Calu3 (cell line): Measurements from ENCODE around the gene ADIPOR2. TPM values are rescaled to one million over a fixed set of nuclear protein-coding genes. Genes with fewer than 3 reads are reported as not detected.

Experiments used
- BruUV-seq: library from RNA; stranded (reverse); fragments of 400-500 nt; replicated peaks from 2 replicates; lab custom pipeline; 2021; lab: Mats Ljungman, UMichigan
- CTCF ChIA-PET: fragments of 300-600 bp; sonication (Branson Sonifier 250); formaldehyde crosslinking; loops from one replicate; lab custom pipeline; 2022; ENCODE audit warnings: antibody characterized with exemption; lab: Charles Lee
- DNase-seq: peaks from one replicate; pipeline ENCODE4 v3.0.0; 2022
- H3K27ac Mint-ChIP-seq: one replicate; pipeline ENCODE4 v1.8.0; 2022; ENCODE audit warnings: mixed read lengths; ENCODE audit not compliant: unreplicated experiment
- H3K27me3 Mint-ChIP-seq: one replicate; pipeline ENCODE4 v1.8.0; 2022; ENCODE audit warnings: mixed read lengths; ENCODE audit not compliant: unreplicated experiment
- H3K36me3 Mint-ChIP-seq: one replicate; pipeline ENCODE4 v1.8.0; 2022; ENCODE audit warnings: mild to moderate bottlenecking, moderate library complexity, mixed read lengths; ENCODE audit not compliant: insufficient read depth, unreplicated experiment
- H3K4me1 Mint-ChIP-seq: one replicate; pipeline ENCODE4 v1.8.0; 2022; ENCODE audit warnings: mild to moderate bottlenecking, low read depth, mixed read lengths; ENCODE audit not compliant: unreplicated experiment
- H3K4me3 Mint-ChIP-seq: one replicate; pipeline ENCODE4 v1.8.0; 2022; ENCODE audit warnings: mild to moderate bottlenecking, low read depth, moderate library complexity, mixed read lengths; ENCODE audit not compliant: unreplicated experiment
- H3K9me3 Mint-ChIP-seq: one replicate; pipeline ENCODE4 v1.8.0; 2022; ENCODE audit warnings: low read depth, mixed read lengths; ENCODE audit not compliant: unreplicated experiment
- intact Hi-C: fragments of 100-400 bp; cut with micrococcal nuclease; formaldehyde crosslinking; loops from one replicate; pipeline ENCODE4 v1.10.0; 2022; ENCODE audit not compliant: unreplicated experiment
- total RNA-seq: library from RNA; stranded (reverse); gene quantifications from 2 replicates; pipeline ENCODE4 v1.2.3, GENCODE V29; 2022
- TF ChIP-seq, protein P1 (sequence below): fragments of 200-600 bp; IDR thresholded peaks from one replicate; pipeline ENCODE4 v1.8.0; 2022; ENCODE audit warnings: antibody characterized with exemption; ENCODE audit not compliant: unreplicated experiment

ADIPOR2 gene
- total RNA-seq, 1 experiment from 2014 or later = 90.3 TPM

DNA sequence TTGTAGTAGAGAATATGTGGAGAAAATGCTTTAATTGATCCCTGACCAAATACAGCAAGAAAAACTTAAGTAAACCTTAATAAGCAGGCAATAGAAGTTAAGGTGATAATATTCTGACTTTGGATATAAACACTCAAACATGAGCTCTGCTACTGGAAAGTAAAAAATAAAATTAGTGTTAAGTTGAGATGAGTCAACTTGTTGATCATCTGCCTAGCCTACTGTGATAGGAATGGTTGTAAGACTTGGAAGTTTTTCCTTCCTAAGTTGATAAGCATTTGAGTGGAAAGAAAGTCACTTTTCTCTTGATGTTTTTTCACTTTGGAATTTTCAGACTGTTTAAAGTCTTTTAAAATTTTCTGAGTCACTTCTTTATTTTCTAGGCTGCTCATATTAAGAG is 26.0 kb downstream of the ADIPOR2 start:
- DNase-seq = no peak
- H3K27ac Mint-ChIP-seq = no peak overlapping the region
- no peaks in the 10 kb centered on the region for H3K9me3 Mint-ChIP-seq
- BruUV-seq = no TSS peak
- H3K4me1 Mint-ChIP-seq = peaks cover 19% of the 10 kb centered on the region
- TF ChIP-seq, protein P1, sequence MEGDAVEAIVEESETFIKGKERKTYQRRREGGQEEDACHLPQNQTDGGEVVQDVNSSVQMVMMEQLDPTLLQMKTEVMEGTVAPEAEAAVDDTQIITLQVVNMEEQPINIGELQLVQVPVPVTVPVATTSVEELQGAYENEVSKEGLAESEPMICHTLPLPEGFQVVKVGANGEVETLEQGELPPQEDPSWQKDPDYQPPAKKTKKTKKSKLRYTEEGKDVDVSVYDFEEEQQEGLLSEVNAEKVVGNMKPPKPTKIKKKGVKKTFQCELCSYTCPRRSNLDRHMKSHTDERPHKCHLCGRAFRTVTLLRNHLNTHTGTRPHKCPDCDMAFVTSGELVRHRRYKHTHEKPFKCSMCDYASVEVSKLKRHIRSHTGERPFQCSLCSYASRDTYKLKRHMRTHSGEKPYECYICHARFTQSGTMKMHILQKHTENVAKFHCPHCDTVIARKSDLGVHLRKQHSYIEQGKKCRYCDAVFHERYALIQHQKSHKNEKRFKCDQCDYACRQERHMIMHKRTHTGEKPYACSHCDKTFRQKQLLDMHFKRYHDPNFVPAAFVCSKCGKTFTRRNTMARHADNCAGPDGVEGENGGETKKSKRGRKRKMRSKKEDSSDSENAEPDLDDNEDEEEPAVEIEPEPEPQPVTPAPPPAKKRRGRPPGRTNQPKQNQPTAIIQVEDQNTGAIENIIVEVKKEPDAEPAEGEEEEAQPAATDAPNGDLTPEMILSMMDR = no peak
- no peaks in the 10 kb centered on the region for H3K27me3 Mint-ChIP-seq
- H3K36me3 Mint-ChIP-seq = no peaks in the 10 kb centered on the region
- CTCF ChIA-PET = no interaction called here
- intact Hi-C loops = no loop called here
- no peak overlapping the region for H3K4me3 Mint-ChIP-seq

DNA sequence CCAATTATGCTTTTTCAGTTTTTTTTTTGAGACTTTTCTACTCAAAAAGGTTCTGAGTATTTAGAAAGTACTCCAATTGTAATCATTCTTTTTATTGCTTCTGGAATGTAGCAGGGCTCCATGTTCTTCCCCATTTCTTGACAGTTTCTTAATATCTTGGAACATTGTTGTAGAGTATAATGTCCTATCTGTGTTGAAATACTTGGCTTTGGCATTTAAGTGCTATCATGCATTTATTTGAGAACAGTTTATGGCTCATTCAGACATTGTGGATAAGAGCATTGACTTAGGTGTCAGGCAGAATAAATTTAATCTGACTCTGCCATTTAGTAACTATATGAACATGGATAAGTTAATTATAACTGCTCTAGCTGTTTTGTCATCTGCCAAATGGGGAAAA is 28.3 kb downstream of the ADIPOR2 start:
- Mint-ChIP-seq H3K36me3 (no peaks in the 10 kb centered on the region), H3K27ac (no peak overlapping the region), H3K27me3 (no peaks in the 10 kb centered on the region), H3K9me3 (no peaks in the 10 kb centered on the region), H3K4me3 (no peak overlapping the region), H3K4me1 (peaks cover 18% of the 10 kb centered on the region)
- CTCF ChIA-PET = no interaction called here
- no TSS peak for BruUV-seq
- no peak for DNase-seq
- intact Hi-C loops = no loop called here
- TF ChIP-seq, protein P1 = no peak

GRCh38 chr12:1720494-1720893 is 29.6 kb downstream of the ADIPOR2 start:
- CTCF ChIA-PET = interaction anchor here (0.7 kb wide), 1 partner anchor 16 kb away, joined by 8 read pairs; no protein-coding TSS in a partner anchor
- Mint-ChIP-seq H3K9me3 (no peaks in the 10 kb centered on the region), H3K36me3 (no peaks in the 10 kb centered on the region), H3K4me3 (no peak overlapping the region), H3K27ac (no peak overlapping the region), H3K4me1 (peaks cover 18% of the 10 kb centered on the region), H3K27me3 (no peaks in the 10 kb centered on the region)
- no peak for DNase-seq
- TF ChIP-seq, protein P1 = no peak
- intact Hi-C loops = no loop called here
- BruUV-seq = no TSS peak

GRCh38 chr12:1723721-1724120 is 32.9 kb downstream of the ADIPOR2 start:
- Mint-ChIP-seq H3K36me3 (peaks cover 6% of the 10 kb centered on the region), H3K27ac (no peak overlapping the region), H3K4me1 (peaks cover 9% of the 10 kb centered on the region), H3K27me3 (no peaks in the 10 kb centered on the region), H3K9me3 (no peaks in the 10 kb centered on the region), H3K4me3 (no peak overlapping the region)
- intact Hi-C loops = no loop called here
- CTCF ChIA-PET = no interaction called here
- BruUV-seq = no TSS peak
- DNase-seq = no peak
- TF ChIP-seq, protein P1 = no peak
